Measurements from ENCODE around the gene NEK6.

GRCh38 chr9:124228516-124228915, 29.2 kb upstream of the NEK6 start:
- TF ChIP-seq, protein P1, sequence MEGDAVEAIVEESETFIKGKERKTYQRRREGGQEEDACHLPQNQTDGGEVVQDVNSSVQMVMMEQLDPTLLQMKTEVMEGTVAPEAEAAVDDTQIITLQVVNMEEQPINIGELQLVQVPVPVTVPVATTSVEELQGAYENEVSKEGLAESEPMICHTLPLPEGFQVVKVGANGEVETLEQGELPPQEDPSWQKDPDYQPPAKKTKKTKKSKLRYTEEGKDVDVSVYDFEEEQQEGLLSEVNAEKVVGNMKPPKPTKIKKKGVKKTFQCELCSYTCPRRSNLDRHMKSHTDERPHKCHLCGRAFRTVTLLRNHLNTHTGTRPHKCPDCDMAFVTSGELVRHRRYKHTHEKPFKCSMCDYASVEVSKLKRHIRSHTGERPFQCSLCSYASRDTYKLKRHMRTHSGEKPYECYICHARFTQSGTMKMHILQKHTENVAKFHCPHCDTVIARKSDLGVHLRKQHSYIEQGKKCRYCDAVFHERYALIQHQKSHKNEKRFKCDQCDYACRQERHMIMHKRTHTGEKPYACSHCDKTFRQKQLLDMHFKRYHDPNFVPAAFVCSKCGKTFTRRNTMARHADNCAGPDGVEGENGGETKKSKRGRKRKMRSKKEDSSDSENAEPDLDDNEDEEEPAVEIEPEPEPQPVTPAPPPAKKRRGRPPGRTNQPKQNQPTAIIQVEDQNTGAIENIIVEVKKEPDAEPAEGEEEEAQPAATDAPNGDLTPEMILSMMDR (IDR thresholded peaks at IDR 0.05; ENCODE audit: insufficient read depth, low read length): no peak
- TF ChIP-seq POLR2AphosphoS5 (IDR thresholded peaks at IDR 0.05; ENCODE audit: low read depth) (no peak), SPI1 (IDR thresholded peaks at IDR 0.05; ENCODE audit: borderline replicate concordance, low read depth) (no peak), GABPA (IDR thresholded peaks at IDR 0.05; ENCODE audit: low read depth) (no peak)
- TF ChIP-seq, protein P2, sequence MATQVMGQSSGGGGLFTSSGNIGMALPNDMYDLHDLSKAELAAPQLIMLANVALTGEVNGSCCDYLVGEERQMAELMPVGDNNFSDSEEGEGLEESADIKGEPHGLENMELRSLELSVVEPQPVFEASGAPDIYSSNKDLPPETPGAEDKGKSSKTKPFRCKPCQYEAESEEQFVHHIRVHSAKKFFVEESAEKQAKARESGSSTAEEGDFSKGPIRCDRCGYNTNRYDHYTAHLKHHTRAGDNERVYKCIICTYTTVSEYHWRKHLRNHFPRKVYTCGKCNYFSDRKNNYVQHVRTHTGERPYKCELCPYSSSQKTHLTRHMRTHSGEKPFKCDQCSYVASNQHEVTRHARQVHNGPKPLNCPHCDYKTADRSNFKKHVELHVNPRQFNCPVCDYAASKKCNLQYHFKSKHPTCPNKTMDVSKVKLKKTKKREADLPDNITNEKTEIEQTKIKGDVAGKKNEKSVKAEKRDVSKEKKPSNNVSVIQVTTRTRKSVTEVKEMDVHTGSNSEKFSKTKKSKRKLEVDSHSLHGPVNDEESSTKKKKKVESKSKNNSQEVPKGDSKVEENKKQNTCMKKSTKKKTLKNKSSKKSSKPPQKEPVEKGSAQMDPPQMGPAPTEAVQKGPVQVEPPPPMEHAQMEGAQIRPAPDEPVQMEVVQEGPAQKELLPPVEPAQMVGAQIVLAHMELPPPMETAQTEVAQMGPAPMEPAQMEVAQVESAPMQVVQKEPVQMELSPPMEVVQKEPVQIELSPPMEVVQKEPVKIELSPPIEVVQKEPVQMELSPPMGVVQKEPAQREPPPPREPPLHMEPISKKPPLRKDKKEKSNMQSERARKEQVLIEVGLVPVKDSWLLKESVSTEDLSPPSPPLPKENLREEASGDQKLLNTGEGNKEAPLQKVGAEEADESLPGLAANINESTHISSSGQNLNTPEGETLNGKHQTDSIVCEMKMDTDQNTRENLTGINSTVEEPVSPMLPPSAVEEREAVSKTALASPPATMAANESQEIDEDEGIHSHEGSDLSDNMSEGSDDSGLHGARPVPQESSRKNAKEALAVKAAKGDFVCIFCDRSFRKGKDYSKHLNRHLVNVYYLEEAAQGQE (IDR thresholded peaks at IDR 0.05; ENCODE audit: insufficient replicate concordance, low read depth): no peak
